GM18868 (cell line): ENCODE measurements around the gene PIEZO2.

ENCODE experiments used
- ATAC-seq: cut with Tn5 transposase; IDR thresholded peaks from one replicate; pipeline ENCODE4 v1.9.1; 2021; ENCODE audit warnings: mild to moderate bottlenecking, moderate library complexity; ENCODE audit not compliant: unreplicated experiment

The PIEZO2 gene

DNA sequence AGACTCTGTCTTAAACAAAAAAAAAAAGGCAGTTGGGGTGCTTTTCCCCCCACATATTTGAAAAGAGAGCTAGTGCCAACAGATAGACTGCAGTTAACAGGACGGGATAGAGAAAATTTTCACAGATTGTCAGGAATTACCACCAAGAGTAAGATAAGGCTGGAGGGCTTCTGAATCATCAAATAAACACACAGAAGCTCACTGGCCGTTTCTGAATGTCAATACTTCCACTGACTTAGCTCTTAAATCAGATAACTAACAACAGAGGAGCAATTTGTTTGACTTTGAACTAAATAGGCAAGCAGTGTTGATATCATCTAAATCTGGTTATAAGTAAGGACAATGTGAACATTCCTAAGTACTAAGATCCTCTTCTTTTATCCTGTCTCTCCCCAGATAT lies 34.7 kb downstream of the PIEZO2 start:
- no peak for ATAC-seq

DNA sequence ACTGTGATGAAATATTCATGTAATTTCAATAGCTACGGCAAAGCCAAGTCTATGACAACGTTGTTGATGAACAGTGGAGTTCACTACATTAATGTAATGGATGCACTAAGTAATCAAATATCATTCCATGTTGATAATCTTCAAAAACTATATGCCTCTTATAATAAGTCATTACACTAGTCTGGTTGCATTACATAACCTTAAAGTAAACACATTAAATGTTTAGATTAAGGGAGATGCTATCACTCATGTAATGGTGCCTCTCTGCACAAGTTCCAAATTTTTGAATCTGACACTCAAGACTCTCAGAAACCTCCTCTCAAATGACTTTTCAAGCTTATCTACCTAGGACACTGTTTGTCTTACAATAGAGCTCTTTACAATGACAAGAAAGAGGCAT lies 35.4 kb downstream of the PIEZO2 start:
- ATAC-seq: no peak

DNA sequence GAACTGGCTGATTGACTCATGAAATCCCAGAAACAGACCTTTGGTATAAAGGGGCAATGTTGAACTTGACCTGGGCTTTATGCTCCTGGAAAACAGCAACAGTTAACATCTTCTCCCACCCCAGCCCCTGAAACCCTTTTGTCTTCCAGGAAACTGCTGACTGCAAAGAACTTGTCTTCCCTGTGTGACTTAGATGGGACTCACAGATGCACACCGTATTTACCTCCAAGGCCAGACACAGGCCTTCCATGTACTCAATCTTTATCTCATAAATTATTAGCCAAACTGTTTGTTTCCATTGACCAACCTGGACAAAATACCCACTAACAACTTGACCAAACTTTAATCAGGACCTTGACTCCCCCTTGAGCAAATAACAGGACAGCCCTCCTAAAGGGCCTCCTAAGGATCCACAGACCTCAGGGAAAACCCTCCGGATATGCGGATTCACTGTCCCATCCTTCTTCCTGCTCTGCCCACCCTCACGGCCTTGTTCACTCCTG lies 36.3 kb downstream of the PIEZO2 start:
- ATAC-seq: no peak

DNA sequence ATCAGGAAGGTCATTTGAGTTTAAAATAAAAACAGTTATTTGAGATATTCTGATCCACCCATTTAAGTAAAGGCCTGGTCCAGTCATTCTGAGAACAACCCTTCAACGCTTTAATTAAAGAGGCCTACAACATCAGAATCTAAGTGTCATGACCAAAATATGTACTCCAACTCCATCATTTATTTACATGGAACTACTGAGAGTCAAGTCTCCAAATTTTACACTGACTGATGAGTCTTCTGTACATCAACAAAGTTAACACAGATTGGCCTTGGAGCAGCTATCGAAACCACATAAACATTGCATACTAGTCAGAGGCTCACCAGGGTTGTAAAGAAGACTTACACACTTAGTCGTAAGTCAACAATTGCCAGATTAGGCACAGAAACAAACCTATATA lies 37.1 kb downstream of the PIEZO2 start:
- no peak for ATAC-seq

DNA sequence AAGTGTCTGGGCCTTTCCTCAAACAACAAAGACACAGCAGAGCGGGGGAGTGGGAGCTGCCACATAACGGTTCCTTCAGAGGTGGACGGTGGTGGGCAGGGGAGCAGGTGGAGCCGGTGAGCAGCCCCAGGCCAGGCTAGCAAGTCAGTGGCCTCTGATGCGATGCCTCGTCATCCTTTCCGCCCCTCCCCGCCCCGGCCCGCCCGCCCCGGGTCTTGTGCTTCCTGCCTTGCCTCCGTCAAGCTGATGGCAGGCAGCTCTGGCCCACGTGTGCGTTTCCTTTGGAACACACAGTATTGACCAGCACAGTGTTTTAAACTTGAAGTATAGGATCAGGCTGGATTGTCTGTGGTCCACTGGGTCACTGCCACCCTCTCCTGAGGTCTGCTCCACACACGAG lies 38.9 kb downstream of the PIEZO2 start:
- ATAC-seq: no peak

DNA sequence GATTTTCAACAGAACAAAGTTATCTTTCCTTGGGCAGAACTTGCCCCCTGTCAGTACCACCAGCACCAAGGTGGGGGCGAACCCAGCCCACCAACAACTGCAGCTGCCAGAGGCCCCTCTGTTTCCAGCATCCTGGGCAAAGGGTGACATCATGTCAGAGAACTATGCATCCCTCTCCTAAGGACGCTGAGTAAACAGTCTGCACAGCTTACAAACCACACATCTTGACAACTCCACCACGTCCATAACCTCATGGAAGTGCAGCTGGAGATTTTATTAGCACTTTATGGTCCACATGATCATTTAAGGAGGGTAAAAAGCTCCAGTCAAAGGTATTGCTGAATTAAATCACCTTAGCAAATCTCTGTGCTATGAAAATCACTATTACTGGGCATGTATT lies 40.4 kb downstream of the PIEZO2 start:
- ATAC-seq: no peak

DNA sequence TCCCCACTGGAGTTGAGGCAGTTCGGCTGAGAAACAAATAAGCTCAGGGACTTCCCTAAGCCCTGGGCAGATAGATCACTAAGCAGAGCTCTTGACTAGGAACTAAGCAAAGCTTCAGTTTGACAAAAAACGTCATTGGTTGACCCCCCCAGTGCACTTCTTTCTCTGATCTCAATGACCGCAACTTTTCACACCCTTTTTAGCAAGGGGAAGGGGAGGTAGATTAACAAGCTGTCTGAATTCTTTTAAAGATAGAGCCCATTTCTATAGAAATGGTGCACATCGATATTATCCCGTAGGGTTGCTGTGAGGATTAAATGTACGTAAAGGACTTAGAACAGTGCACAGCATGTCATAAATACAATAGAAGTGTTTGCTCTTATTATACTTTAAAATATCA lies 42.5 kb downstream of the PIEZO2 start:
- peak; percentile 48 for ATAC-seq

DNA sequence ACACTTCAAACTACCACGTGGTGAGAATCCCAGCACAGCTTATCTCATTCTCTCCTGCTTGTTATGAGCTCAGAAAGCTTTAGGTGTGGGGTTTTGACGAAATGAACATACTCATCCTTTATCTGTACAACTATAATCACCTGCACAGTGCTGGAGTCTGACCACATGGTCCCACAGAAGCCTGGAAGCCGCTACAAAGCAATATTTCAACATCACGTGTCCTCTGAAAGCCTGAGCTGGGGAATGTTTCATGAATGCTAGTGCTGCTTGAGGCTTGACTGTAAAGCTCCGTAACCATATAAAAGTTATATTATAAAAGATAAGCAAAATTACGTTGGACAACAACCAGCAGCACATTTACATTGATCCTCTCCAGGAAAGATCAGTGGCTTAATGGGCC lies 43.9 kb downstream of the PIEZO2 start:
- no peak for ATAC-seq

DNA sequence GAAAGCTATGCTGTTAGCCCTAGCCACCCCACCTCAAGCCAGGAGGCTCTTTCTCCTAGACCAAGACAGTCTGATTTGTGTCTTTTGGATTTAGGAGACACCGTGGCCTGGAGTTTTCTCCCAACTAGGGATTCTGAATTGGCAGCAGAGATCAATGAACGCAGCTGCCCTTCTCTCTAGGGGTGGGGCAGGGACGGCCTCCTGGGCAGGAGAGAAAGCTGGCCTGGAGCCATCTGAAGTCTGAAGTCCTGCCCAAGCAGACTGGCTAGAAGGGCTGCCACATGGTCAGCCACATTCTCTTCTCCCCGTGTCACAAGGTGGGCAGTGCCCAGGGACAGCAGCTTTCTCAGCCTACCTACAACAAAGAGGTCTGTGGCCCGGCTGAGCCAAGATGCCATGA lies 45.1 kb downstream of the PIEZO2 start:
- ATAC-seq: no peak

DNA sequence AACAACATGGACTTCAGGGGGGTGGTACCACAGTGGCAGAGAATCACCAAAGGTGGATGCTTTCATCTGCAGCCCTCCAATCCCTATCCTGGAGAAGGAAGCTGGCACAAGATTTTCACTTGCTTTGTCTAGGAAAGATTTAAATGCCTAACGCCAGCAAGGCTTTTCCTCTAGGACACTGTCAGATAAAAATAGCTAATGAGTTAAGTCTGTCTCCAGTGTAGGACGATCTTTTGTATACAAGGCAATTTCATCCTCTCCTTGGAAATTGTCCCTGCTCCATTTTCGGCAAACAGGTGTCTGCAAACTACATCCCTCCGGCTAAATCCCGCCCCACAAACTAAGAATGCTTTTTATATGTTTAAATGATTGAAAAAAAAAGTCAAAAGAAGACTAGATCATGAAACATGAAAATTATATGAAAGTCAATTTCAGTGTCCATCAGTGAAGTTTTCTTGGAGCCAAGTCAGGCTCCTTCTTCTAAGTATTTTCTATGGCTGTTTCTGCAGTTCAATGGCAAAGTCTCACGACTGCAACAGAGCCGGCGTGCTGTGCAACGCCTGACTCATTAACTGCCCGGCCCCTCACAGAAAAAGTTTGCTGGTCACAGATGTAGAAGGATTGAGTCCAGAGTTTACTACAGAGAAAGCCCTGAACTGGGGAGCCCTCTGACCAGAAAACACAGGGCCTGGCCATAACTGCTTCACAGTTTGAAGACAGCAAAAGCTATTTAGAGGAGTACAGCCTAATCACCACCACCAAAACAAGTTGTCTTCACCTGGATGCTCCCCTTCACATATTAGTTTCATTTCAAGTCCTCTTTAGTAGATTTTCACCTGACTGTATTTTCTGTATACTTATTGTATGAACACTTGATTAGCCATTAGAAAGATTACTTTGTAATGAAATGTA lies 52.3 kb downstream of the PIEZO2 start:
- no peak for ATAC-seq

DNA sequence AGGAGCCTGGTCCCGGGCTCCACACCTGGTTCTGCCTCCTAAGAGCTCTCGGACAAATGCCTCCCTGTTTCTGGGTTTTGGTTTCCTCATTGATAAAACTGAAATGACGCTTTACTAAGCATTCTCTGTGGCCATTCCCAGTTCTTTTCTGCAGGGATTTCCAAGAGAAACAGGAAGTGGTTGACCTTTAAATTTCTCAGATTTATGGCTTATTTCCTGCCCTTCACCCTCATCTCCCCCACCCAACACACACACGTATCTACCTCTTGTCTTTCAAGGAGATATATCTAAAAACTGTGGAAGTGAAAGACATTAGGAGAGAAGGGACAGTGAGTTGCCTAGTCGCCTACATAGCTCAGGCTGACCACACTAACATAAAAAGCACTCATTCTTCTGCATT lies 53.0 kb downstream of the PIEZO2 start:
- ATAC-seq: no peak

DNA sequence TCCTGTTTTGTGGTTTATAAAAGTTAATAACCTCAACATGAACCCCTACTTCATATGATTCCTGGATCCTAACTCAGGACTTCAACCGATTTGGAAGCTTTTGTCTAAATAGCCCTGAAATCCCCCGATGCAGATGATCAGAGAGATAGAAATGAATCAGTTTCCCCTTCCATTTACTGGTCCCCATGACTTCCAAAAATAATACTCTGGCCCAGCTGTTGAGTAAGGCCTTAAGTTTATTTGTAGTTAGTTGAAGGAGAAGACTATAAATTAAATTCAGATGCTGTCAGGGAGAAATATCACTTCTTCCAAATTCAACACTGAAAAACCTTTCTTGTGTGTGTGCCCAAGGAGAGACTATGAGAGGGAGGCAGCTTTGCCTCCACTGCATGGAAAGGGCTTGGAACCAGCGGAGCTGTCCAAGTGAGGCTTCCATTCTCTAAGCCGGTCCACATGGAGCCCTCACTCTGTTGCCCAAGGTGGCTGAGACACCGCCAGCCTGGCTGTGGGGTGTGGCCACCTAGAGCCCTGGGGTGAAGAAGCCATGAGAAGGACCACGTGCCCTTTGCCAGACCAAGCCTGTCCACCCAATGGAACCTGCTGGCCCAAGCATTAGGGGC lies 53.6 kb downstream of the PIEZO2 start:
- no peak for ATAC-seq

DNA sequence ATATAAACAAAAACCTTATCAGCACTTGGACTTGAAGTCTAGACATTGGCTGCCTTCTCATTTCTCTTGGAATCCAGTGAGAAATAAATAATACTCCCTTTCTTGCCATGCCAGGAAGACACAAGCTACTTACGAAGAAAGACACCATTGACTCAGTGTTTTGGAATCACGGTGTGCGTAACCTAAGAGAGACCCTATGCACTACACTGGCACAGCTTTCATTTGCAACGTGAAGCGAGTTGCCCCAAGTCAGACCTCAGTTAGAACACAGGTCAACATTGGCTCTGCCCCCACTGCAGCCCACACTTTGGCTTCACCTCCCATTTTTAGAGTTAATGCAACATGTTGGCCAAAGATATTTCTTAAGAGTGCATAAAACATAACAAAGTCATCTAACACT lies 54.2 kb downstream of the PIEZO2 start:
- no peak for ATAC-seq

DNA sequence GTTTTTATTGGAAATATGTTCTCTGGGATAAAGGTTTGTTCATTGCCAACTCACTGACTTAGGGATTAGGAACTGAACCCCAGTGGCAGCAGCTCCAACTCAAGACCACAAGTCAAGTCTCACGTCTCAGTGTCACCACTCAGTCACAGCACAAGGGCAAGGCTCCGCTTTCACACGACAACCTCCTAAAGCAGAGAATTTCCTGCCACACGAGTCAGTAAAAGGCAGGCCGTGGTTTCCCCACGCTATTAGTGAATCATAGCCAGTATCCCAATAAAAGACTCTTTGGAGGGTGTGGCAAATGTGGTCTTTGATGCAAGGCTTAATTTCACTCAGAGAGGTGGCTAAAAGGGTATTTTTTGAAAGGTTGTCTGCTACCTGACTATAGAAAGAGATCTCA lies 57.6 kb downstream of the PIEZO2 start:
- no peak for ATAC-seq

DNA sequence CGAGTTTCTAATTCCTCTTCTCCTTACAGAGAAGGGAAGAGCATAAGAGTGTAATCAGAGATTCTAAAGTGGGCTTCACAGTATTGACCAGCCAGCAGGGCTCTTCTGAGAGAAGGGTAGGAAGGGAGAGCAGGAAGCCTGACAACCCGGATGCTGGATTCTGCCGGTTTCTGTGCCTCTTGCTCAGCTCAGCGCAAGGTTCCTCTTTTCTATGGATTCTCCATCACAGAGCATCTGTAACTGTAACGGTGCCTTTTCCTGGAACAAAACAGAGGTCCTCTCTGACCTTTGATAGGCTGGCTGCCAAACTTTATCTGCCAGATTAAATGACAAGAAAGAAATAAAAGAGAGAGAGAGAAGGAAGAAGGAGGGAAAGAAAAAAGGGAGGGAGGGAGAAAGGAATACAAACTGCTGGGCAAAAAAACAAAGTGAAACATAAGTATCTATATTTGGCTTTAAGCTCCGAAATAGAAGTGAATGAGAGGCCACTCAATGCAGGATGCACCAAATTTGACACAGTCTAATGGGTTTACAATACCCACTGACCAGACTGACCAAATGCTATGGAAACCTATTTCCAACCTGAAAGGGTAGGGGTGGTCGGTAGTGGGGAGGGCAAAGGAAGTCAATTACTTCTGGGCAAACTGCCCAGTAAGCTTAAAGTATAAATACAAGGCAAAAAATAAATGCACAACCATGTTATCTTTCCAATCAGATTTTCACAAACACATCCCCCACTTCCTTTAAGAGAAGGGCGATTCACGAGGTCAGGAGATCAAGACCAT lies 59.2 kb downstream of the PIEZO2 start:
- ATAC-seq: no peak

DNA sequence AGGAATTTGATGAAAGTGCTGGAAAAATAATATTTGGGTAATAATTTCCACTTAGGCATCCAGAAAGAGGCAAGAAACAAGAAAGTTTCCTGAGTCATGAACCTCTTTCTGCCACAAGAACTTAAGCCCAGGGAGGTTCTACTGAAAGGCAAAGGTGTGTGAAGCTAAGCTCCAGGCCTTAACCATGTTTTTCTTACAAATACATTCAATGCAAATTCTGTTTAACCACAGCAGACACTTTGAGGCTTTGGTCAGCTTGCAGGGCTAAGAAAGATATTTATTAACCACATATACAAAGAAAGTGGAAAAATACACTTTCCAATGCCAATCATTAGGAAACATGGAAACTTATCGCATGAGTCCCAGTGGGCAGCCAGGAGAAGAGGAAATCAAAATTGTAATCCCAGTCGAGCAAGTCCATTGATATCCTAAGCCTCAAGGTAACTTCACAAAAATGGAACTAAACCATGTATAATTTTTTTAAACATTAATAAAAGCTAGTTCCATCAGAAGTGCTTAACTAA lies 68.3 kb downstream of the PIEZO2 start:
- no peak for ATAC-seq

DNA sequence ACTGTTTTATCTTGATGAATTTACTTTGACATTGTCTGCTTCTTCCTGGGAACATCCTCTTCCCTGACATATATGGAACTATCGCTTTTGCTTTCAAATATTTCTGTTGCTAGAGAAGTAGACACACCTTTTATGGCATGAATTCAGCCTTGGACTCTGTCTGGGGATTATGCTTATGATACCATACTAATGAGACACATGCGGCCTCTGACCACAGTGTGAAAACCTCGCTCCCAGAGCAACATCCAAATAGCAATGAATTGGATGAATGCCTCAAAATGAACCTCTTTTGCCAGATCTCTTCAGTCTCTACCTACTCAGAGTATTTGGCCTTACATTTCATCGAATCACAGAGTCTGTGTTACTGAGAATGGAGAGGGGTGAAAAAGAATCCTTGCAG lies 70.9 kb downstream of the PIEZO2 start:
- ATAC-seq: no peak

DNA sequence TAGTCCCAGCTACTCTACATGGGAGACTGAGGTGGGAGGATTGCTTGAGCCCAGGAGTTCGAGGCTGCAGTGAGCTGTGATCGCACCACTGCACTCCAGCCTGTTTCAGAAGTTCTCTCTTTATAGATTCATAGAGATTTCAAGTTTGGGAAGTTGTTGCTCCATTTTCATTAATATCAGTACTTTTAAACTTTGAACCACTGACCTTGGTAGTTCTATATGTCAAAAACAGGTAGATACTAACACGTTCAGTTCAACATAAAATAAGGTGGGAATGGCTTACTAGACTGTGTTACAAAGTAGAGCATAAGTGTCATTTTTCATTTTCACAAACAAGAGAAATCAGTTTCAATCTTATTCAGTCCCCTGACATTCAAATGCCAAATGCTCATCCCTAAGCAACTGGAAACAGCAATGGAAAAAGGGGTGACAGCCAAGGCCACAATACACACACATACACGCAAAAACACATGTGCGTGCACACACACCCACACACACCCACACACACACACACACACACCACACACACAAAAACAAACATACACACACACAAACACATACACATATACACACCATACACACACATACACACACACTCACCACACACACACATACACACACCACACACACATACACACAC lies 71.7 kb downstream of the PIEZO2 start:
- no peak for ATAC-seq

DNA sequence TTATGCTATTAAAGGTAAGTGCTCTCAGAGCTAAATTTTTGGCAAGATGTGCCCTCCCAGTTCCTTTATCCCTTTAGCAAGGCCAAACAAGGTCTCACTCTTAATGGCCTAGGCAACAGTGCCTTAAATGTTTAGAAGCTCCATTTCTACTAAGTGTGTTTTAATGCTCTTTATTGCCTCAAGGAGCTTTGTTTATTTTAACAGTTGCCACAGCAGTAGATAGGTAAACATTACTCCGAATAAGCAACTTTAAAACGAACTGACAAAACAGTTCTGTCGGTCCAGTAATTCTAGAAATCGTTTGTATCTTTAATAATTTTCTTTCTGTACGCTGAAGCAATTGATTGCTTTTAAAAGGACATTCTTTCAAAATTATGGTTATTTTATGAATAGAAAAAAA lies 74.5 kb downstream of the PIEZO2 start:
- no peak for ATAC-seq

DNA sequence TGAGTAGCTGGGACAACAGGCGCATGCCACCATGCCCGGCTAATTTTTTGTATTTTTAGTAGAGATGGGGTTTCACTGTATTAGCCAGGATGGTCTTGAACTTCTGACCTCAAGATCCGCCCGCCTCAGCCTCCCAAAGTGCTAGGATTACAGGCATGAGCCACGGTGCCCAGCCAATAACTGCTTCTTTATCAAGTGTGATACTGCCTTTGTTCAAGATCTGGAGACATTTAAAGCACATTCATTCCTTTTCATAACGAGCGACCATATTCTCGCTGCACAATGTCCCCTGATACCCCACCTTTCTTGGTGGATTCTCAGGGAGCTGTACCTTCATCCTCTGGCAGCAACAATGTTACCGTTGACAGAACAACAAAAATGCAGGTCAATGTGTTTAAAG lies 75.4 kb downstream of the PIEZO2 start:
- no peak for ATAC-seq

DNA sequence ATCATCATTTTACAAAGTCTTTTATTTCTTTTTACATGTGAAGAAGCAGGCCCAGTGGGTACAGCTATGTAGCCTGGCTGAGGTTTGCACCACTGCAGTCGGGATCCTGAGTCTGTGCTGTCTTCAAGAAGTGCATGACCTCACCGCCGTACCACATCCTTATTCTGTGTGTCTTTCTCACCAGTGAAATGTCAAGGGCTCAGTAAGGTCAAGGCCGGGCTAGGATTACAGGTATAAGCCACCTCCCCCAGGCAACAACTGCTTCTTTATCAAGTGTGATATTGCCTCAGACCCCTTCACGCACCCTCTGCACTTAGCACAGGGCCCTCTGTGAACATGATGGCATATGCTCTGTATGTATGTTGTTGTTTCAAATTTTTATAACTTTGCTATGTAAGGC lies 76.7 kb downstream of the PIEZO2 start:
- peak; percentile 59 for ATAC-seq
